GM12878 (cell line): Measurements from ENCODE around the gene GH1. TPM values are rescaled to one million over a fixed set of nuclear protein-coding genes. Genes with fewer than 3 reads are reported as not detected.

Source experiments
- ATF7 ChIP-seq: fragments of 450-650 bp; IDR thresholded peaks from 2 replicates; pipeline ENCODE4 v1.6.1; 2016; ENCODE audit warnings: low read depth, mild to moderate bottlenecking
- BCL11A ChIP-seq: IDR thresholded peaks from 2 replicates; pipeline ENCODE4 v1.6.1; 2011; ENCODE audit warnings: low read depth, low read length
- CEBPZ ChIP-seq: fragments of 150-350 bp; IDR thresholded peaks from 2 replicates; pipeline ENCODE4 v1.6.1; 2016; ENCODE audit warnings: low read depth, low read length
- CHD1 ChIP-seq: IDR thresholded peaks from 2 replicates; pipeline ENCODE4 v1.6.1; 2012; ENCODE audit warnings: low read depth, low read length, improper control_type of control experiment
- DPF2 ChIP-seq: fragments of 450-650 bp; IDR thresholded peaks from 2 replicates; pipeline ENCODE4 v1.6.1; 2017; ENCODE audit warnings: mild to moderate bottlenecking
- FOXK2 ChIP-seq: fragments of 450-650 bp; IDR thresholded peaks from 2 replicates; pipeline ENCODE4 v1.6.1; 2017; ENCODE audit warnings: mild to moderate bottlenecking, moderate library complexity
- GABPA ChIP-seq: IDR thresholded peaks from 2 replicates; pipeline ENCODE4 v1.6.1; 2014; ENCODE audit warnings: antibody characterized with exemption, low read depth, mild to moderate bottlenecking, inconsistent platforms
- HDAC2 ChIP-seq: fragments of 200-600 bp; sonication (generic); IDR thresholded peaks from 2 replicates; pipeline ENCODE4 v1.6.1; 2017
- KLF5 ChIP-seq: fragments of 450-650 bp; IDR thresholded peaks from 2 replicates; pipeline ENCODE4 v1.6.1; 2014; ENCODE audit warnings: mild to moderate bottlenecking; ENCODE audit not compliant: partially characterized antibody
- NKRF ChIP-seq: fragments of 450-650 bp; conservative IDR thresholded peaks from 2 replicates; pipeline ENCODE4 v1.6.1; 2017; ENCODE audit warnings: mild to moderate bottlenecking, moderate library complexity
- NR2F1 ChIP-seq: fragments of 450-650 bp; conservative IDR thresholded peaks from 2 replicates; pipeline ENCODE4 v1.6.1; 2017; ENCODE audit warnings: mild to moderate bottlenecking
- PAX5 ChIP-seq: IDR thresholded peaks from 2 replicates; pipeline ENCODE4 v1.6.1; 2011; ENCODE audit warnings: low read depth, low read length, borderline replicate concordance
- PBX3 ChIP-seq: IDR thresholded peaks from 2 replicates; pipeline ENCODE4 v1.6.1; 2011; ENCODE audit warnings: mild to moderate bottlenecking, low read depth, low read length, moderate library complexity; ENCODE audit not compliant: insufficient replicate concordance
- POLR2A ChIP-seq: IDR thresholded peaks from 2 replicates; pipeline ENCODE4 v1.6.1; 2011; ENCODE audit warnings: low read depth, mild to moderate bottlenecking, low read length
- POU2F2 ChIP-seq: IDR thresholded peaks from 3 replicates; pipeline ENCODE4 v1.6.1; 2011; ENCODE audit warnings: low read depth, mild to moderate bottlenecking, low read length, borderline replicate concordance
- PRDM15 ChIP-seq: fragments of 450-650 bp; formaldehyde crosslinking; IDR thresholded peaks from 2 replicates; pipeline ENCODE4 v1.4.0; 2020; ENCODE audit warnings: mild to moderate bottlenecking, moderate library complexity
- SMARCA5 ChIP-seq: fragments of 450-650 bp; IDR thresholded peaks from 2 replicates; pipeline ENCODE4 v1.6.1; 2017; ENCODE audit warnings: mild to moderate bottlenecking
- TAF1 ChIP-seq: IDR thresholded peaks from 2 replicates; pipeline ENCODE4 v1.6.1; 2011; ENCODE audit warnings: mild to moderate bottlenecking, low read depth, low read length, borderline replicate concordance
- TCF3 ChIP-seq: IDR thresholded peaks from 2 replicates; pipeline ENCODE4 v1.6.1; 2012; ENCODE audit warnings: low read depth, mild to moderate bottlenecking, low read length, borderline replicate concordance; ENCODE audit not compliant: insufficient read depth
- polyA plus RNA-seq, 11 experiments: library from polyadenylated mRNA; depleted of rRNA in 4 of 11; unstranded in 6 of 11; stranded (reverse) in 5 of 11; fragments of >200 nt; fragmentation: Nextera tagmentation in 4 of 11; fragmentation: Illumina TruSeq in 1 of 11; extraction: Ambion mirVana in 4 of 11; extraction: Trizol in 1 of 11; gene quantifications; 1 replicate in 1 of 11; 2 replicates in 10 of 11; pipeline versions ENCODE4 v1.2.1 to v1.2.3, GENCODE V29; 2011 to 2016; ENCODE audit warnings: inconsistent platforms in 2 of 11, missing spikeins in 2 of 11, low read depth in 1 of 11
- total RNA-seq, 4 experiments: library from RNA; depleted of rRNA in 3 of 4; stranded (reverse); fragments of >200 nt in 3 of 4; fragmentation: Illumina TruSeq in 1 of 4; extraction: Trizol in 1 of 4; gene quantifications; 2 replicates each; pipeline versions ENCODE4 v1.2.1 to v1.2.3, GENCODE V29; 2013 to 2021
- TF ChIP-seq, protein P1 (sequence below): IDR thresholded peaks from 2 replicates; pipeline ENCODE4 v1.6.1; 2011; ENCODE audit warnings: low read depth, low read length, improper control_type of control experiment, borderline replicate concordance

Gene GH1
- total and polyA plus RNA-seq, 10 of the 15 experiments (the other 5 are each of a cell fraction or from before 2014, with no cell fraction given) = 0.13 to 0.42 TPM; not detected in 8

- TF ChIP-seq PRDM15 (CRISPR knock-in tag) (no peak), SMARCA5 (no peak), CHD1 (peak; percentile 36; the same call in 1 of the 2 replicates), PAX5 (peak; percentile 71; the same call in 1 of the 2 replicates), POLR2A (peak; percentile 88), CEBPZ (no peak), FOXK2 (0 out of 2 replicates have a peak, but pooled peaks have one; percentile 46), NKRF (peak; percentile 94), BCL11A (peak; percentile 49; the same call in 1 of the 2 replicates), POU2F2 (peak; percentile 100), TAF1 (peak; percentile 47; the same call in 1 of the 2 replicates), NR2F1 (peak; percentile 60; the same call in 1 of the 2 replicates), GABPA (no peak), DPF2 (peak; percentile 81), HDAC2 (no peak), TCF3 (peak; percentile 75; the same call in 1 of the 2 replicates), KLF5 (peak; percentile 41), ATF7 (peak; percentile 69; the same call in 1 of the 2 replicates), PBX3 (peak; percentile 15)
- TF ChIP-seq, protein P1, sequence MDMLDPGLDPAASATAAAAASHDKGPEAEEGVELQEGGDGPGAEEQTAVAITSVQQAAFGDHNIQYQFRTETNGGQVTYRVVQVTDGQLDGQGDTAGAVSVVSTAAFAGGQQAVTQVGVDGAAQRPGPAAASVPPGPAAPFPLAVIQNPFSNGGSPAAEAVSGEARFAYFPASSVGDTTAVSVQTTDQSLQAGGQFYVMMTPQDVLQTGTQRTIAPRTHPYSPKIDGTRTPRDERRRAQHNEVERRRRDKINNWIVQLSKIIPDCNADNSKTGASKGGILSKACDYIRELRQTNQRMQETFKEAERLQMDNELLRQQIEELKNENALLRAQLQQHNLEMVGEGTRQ = no peak; the same call in 1 of the 2 replicates
Measured at GRCh38 chr17:63931981-63932561, 13.4 kb upstream of the GH1 start, which contains the start of gene CD79B (continued).
